C4-2B (cell line): ENCODE results near the gene HELZ.

ENCODE experiments used
- ZFX ChIP-seq: fragments of 450-650 bp; IDR thresholded peaks from 2 replicates; pipeline ENCODE4 v1.6.1; 2017
- TF ChIP-seq, protein P1 (sequence below): fragments of 450-650 bp; conservative IDR thresholded peaks from 2 replicates; pipeline ENCODE4 v1.5.1; 2017; ENCODE audit warnings: mild to moderate bottlenecking

DNA sequence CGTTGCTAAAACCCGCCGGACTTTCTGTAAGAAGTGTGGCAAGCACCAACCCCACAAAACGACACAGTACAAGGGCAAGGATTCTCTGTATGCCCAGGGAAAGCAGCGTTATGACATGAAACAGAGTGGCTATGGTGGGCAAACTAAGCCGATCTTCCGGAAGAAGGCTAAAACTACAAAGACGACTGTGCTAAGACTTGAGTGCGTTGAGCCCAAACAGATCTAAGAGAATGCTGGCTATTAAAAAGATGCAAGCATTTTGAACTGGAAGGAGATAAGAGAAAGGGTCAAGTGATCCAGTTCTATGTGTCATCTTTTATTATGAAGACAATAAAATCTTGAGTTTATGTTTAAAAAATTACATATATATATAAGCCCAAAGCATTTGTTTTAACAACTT, 20.3 kb downstream of the HELZ start:
- TF ChIP-seq, protein P1, sequence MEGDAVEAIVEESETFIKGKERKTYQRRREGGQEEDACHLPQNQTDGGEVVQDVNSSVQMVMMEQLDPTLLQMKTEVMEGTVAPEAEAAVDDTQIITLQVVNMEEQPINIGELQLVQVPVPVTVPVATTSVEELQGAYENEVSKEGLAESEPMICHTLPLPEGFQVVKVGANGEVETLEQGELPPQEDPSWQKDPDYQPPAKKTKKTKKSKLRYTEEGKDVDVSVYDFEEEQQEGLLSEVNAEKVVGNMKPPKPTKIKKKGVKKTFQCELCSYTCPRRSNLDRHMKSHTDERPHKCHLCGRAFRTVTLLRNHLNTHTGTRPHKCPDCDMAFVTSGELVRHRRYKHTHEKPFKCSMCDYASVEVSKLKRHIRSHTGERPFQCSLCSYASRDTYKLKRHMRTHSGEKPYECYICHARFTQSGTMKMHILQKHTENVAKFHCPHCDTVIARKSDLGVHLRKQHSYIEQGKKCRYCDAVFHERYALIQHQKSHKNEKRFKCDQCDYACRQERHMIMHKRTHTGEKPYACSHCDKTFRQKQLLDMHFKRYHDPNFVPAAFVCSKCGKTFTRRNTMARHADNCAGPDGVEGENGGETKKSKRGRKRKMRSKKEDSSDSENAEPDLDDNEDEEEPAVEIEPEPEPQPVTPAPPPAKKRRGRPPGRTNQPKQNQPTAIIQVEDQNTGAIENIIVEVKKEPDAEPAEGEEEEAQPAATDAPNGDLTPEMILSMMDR: no peak
- TF ChIP-seq ZFX: no peak
